Stomach smooth muscle (tissue), 2 donors: ENCODE measurements around the gene CATSPERB.

Experiments
- H3K27ac ChIP-seq: one replicate; pipeline ENCODE4 v1.7.0; 2013; ENCODE audit warnings: mild to moderate bottlenecking, low read length, inconsistent platforms
- H3K27me3 ChIP-seq, 2 donors: one replicate each; pipeline ENCODE4 v1.7.0; 2013; ENCODE audit warnings: low read length in 2 of 2; ENCODE audit not compliant: insufficient read depth in 2 of 2, control insufficient read depth in 1 of 2
- H3K36me3 ChIP-seq, 2 donors: one replicate each; pipeline ENCODE4 v1.7.0; 2013; ENCODE audit warnings: low read length in 2 of 2; ENCODE audit not compliant: control insufficient read depth in 2 of 2, insufficient read depth in 2 of 2
- H3K4me1 ChIP-seq: one replicate; pipeline ENCODE4 v1.7.0; 2013; ENCODE audit warnings: low read length; ENCODE audit not compliant: control insufficient read depth, insufficient read depth
- H3K4me3 ChIP-seq, 2 donors: one replicate each; pipeline ENCODE4 v1.7.0; 2013; ENCODE audit warnings: low read length in 2 of 2
- H3K9ac ChIP-seq, 2 donors: one replicate each; pipeline ENCODE4 v1.7.0; 2013; ENCODE audit warnings: low read length in 2 of 2, mild to moderate bottlenecking in 1 of 2
- H3K9me3 ChIP-seq, 2 donors: one replicate each; pipeline ENCODE4 v1.7.0; 2013; ENCODE audit warnings: low read length in 2 of 2; ENCODE audit not compliant: control insufficient read depth in 2 of 2
- donor health status: healthy.
- donor health status: Pancreatic carcinoma.

Gene CATSPERB

GRCh38 chr14:91731986-91732385 is at the start of gene CATSPERB:
CATSPERB (minus strand) TSS chr14:91732086; CDS start chr14:91729479, 2,607 bp downstream.
- Histone ChIP-seq H3K27ac (no peak within 1 kb of the TSS), H3K4me1 (no peaks in the 10 kb centered on the region), H3K9ac (no peak within 1 kb of the TSS), H3K4me3 (no peak within 1 kb of the TSS), H3K9me3 (no peaks in the 10 kb centered on the region), H3K27me3 (no peaks in the 10 kb centered on the region), H3K36me3 (no peaks in the 10 kb centered on the region)

GRCh38 chr14:91780452-91780851 is 48.6 kb upstream of the CATSPERB start:
- Histone ChIP-seq H3K9ac (no peak overlapping the region), H3K27ac (no peak overlapping the region), H3K4me1 (no peaks in the 10 kb centered on the region), H3K27me3 (peaks cover 0 to 3% of the 10 kb centered on the region in 2 donors), H3K36me3 (no peaks in the 10 kb centered on the region), H3K9me3 (no peaks in the 10 kb centered on the region), H3K4me3 (no peak overlapping the region)

- Histone ChIP-seq H3K4me3 (no peak overlapping the region), H3K9ac (no peak overlapping the region), H3K27me3 (peaks cover 0 to 3% of the 10 kb centered on the region in 2 donors), H3K27ac (no peak overlapping the region), H3K36me3 (no peaks in the 10 kb centered on the region), H3K9me3 (no peaks in the 10 kb centered on the region), H3K4me1 (no peaks in the 10 kb centered on the region)
These were observed 46.3 kb upstream of the CATSPERB start for GRCh38 chr14:91778217-91778616.

- Histone ChIP-seq H3K4me3 (no peak overlapping the region), H3K4me1 (no peaks in the 10 kb centered on the region), H3K9me3 (no peaks in the 10 kb centered on the region), H3K27ac (no peak overlapping the region), H3K9ac (no peak overlapping the region), H3K27me3 (no peaks in the 10 kb centered on the region), H3K36me3 (no peaks in the 10 kb centered on the region)
These were observed 42.5 kb upstream of the CATSPERB start for GRCh38 chr14:91774140-91775096.

GRCh38 chr14:91770185-91770584 is 38.3 kb upstream of the CATSPERB start:
- no peak overlapping the region for H3K9ac ChIP-seq
- no peak overlapping the region for H3K27ac ChIP-seq
- no peaks in the 10 kb centered on the region for H3K9me3 ChIP-seq
- H3K36me3 ChIP-seq = no peaks in the 10 kb centered on the region
- no peak overlapping the region for H3K4me3 ChIP-seq
- no peaks in the 10 kb centered on the region for H3K27me3 ChIP-seq
- H3K4me1 ChIP-seq = no peaks in the 10 kb centered on the region

GRCh38 chr14:91755570-91756295 is 23.8 kb upstream of the CATSPERB start:
- no peak overlapping the region for H3K4me3 ChIP-seq
- H3K9ac ChIP-seq = no peak overlapping the region
- H3K9me3 ChIP-seq = peaks cover 2 to 11% of the 10 kb centered on the region in 2 donors
- H3K4me1 ChIP-seq = no peaks in the 10 kb centered on the region
- no peaks in the 10 kb centered on the region for H3K36me3 ChIP-seq
- no peaks in the 10 kb centered on the region for H3K27me3 ChIP-seq
- no peak overlapping the region for H3K27ac ChIP-seq

- Histone ChIP-seq H3K27ac (no peak overlapping the region), H3K4me1 (no peaks in the 10 kb centered on the region), H3K9me3 (peaks cover 2 to 5% of the 10 kb centered on the region in 2 donors), H3K9ac (no peak overlapping the region), H3K4me3 (no peak overlapping the region), H3K27me3 (no peaks in the 10 kb centered on the region), H3K36me3 (no peaks in the 10 kb centered on the region)
These were observed 22.9 kb upstream of the CATSPERB start for GRCh38 chr14:91754819-91755218.

GRCh38 chr14:91754185-91754584 is 22.3 kb upstream of the CATSPERB start:
- no peaks in the 10 kb centered on the region for H3K4me1 ChIP-seq
- H3K36me3 ChIP-seq = no peaks in the 10 kb centered on the region
- no peak overlapping the region for H3K9ac ChIP-seq
- no peak overlapping the region for H3K4me3 ChIP-seq
- peaks cover under 1% of the 10 kb centered on the region in 2 donors for H3K9me3 ChIP-seq
- no peaks in the 10 kb centered on the region for H3K27me3 ChIP-seq
- no peak overlapping the region for H3K27ac ChIP-seq

GRCh38 chr14:91753501-91754128 is 21.7 kb upstream of the CATSPERB start:
- Histone ChIP-seq H3K36me3 (no peaks in the 10 kb centered on the region), H3K4me3 (no peak overlapping the region), H3K9me3 (no peaks in the 10 kb centered on the region), H3K27me3 (no peaks in the 10 kb centered on the region), H3K27ac (no peak overlapping the region), H3K4me1 (no peaks in the 10 kb centered on the region), H3K9ac (no peak overlapping the region)

GRCh38 chr14:91752961-91753360 is 21.1 kb upstream of the CATSPERB start:
- Histone ChIP-seq H3K4me3 (no peak overlapping the region), H3K4me1 (no peaks in the 10 kb centered on the region), H3K27me3 (no peaks in the 10 kb centered on the region), H3K9me3 (no peaks in the 10 kb centered on the region), H3K27ac (no peak overlapping the region), H3K36me3 (no peaks in the 10 kb centered on the region), H3K9ac (no peak overlapping the region)
